NCI-H524 treated with DMSO at 0.1 percent for 48 hours (cell line): ENCODE data around the gene TRPM3.

Source experiments
- DNase-seq: peaks from one replicate; lab custom pipeline; 2025; lab: John Stamatoyannopoulos, UW

TRPM3 gene

GRCh38 chr9:70577671-70578070 lies 543.8 kb downstream of the TRPM3 start:
- DNase-seq, result no peak

- DNase-seq, result no peak
Observed at GRCh38 chr9:70576116-70576515, 545.3 kb downstream of the TRPM3 start.

GRCh38 chr9:70574151-70574837 lies 547.1 kb downstream of the TRPM3 start:
- no peak for DNase-seq

GRCh38 chr9:70573308-70573707 lies 548.1 kb downstream of the TRPM3 start:
- DNase-seq, result no peak

DNA sequence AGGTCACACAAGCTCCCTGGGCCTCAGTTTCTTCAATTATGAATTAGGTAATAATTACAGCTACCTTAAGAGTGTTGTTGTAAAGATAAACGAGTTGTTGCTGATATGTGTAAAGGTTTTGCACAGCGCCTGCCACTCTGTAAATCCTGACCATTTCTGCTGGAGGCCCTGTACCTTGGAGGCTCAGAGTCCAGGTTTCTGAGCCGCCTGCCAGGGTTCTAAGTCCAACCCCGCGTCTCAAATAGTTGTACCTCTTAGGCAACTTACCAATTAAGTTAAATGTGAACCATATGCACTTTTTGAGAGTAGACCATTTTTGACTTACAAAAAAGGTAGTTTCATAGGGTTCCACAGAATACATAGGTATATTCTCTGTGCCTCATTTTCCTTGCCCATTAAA lies 550.2 kb downstream of the TRPM3 start:
- no peak for DNase-seq

GRCh38 chr9:70569791-70570190 lies 551.6 kb downstream of the TRPM3 start:
- DNase-seq, result no peak

GRCh38 chr9:70569070-70569772 lies 552.2 kb downstream of the TRPM3 start:
- DNase-seq, result no peak

DNA sequence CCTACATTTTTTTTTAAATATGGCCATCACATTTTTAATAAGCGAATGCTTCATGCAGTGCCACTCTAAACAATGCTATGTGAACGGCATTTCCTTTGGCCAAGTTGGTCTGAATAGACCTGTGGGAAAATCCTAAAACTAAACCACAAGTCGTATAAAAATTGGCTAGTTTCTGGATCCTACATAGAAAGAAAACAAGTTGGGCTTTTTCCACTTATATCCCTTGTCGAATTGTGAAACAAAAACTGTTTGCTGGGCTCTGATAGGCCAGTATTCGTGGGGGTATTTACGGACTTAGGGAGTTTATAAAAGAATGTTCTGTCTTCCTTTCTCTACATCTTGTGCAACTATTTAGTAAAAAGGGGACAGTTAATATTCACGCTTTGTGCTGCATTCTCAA lies 553.9 kb downstream of the TRPM3 start:
- DNase-seq, result no peak

- DNase-seq, result no peak
Observed at GRCh38 chr9:70566751-70567150, 554.7 kb downstream of the TRPM3 start.

- DNase-seq, result no peak
Observed at GRCh38 chr9:70566066-70566465, 555.4 kb downstream of the TRPM3 start.

DNA sequence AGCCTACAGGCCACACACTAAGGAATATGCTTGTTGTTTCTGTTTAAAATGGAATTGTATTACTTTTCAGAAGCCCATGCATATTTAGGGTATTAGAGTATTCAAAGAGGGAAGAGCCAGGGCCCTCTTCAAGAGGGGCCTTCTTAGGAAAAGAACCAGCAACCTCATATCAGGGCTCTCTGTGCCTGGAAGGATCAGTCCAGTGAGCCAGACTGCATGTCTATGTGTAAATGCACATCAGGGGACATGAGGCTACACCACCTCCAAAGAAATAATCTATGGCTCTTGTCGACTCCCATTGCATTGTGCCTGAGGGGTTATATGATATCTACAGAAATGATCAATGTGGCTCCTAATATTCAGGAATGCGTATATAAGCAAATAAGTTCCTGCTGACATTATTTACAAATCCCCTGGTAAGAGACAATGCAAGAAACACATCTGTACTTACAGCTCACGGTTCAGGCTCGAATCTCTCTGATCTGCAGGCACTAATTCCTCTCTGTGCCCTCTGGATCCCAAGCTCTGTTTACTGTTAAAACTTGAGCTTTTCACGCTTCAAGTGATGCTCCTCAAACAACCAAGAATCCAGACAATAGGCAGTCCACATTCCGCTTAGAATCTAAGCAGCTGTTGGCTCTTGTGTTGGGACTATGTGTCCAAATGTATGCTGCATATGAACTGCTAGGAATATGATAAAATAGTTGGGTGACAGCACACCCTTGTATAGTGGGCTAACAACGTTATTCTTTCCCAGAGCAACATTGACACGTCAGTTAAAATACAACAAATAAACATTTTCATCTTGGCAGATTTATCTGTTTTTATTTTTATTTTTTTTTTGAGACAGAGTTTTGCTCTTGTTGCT lies 556.7 kb downstream of the TRPM3 start:
- no peak for DNase-seq

GRCh38 chr9:70563431-70564204 lies 557.8 kb downstream of the TRPM3 start:
- DNase-seq, result no peak

- no peak for DNase-seq
Observed at GRCh38 chr9:70563010-70563409, 558.4 kb downstream of the TRPM3 start.

DNA sequence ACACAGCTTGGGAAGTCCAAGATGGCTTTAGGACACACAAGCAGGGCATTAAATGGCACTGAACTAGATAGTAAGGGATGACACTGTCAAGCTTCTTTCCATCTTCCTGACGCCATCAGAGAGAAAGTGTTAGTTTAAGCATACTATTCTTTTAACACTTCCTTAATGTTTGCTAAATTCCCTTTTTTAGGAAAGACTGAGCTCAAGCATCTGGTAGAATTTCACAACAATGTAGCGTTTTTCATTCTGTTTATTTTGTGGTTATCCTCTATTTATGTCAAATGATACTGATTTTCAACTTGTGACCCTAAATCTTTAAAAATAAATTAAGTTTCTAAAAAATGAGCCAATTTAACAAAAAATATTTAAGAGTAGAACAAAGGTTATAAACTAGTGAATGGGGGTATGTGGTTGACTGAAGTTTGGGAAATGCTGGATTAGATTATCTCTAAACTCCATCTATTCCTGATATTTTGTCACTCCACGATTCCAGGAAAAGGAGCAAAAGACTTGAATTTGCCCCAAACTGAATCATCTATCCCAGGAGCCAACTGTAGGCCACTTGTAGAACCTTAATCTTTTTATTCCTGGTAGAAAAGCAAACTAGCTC lies 559.5 kb downstream of the TRPM3 start:
- no peak for DNase-seq

- DNase-seq, result no peak
Observed at GRCh38 chr9:70561111-70561510, 560.3 kb downstream of the TRPM3 start.

DNA sequence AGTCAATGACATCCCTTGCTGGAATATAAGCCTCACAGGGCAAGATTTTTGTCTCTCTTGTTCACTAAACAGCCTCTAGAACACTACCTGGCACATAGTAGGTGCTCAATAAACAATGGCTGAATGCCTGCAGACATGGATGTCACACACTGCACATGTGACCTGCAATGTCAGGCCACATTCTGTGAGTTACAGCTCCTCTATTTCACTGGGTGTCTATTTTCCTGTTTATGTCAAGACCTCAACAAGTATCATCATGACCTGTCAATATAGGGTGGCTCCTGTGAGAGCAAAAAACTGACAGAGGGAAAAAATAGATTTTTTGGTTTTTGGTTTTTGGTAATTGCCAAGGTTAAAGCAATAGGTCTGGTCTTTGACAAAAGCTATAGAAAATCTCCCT lies 562.3 kb downstream of the TRPM3 start:
- no peak for DNase-seq

DNA sequence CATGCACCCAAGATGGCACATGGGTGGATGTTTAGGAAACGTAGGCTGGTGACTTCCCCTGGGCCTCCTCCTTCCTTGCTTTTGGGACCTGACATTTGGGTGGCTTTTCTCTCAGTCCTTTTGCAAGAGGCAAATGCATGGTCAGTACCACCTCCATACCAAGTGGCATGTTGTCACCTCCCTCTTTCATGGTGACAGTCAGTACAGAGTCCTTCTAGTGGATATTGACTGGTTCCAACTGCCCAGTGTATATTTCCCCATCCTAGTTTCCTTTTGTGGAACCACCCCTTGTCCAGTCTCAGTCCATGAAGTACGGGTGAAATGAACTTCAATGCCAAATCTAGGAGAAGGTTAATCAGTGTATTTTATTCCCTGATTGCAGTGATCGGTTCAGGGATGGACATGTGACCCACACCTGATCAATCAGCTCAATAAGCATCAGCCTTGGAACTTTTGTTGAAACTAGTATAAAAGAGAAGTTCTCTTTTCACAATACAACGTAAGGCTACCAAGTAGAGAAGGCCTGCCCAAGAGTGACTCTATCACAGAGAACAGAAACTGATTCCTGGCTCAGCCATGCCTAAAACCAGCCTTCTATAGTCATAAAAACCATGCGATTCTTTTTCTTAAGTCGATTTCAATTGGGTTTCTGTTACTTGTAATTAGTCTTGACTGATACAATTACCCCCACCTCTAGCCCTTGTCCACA lies 563.6 kb downstream of the TRPM3 start:
- DNase-seq, result no peak

DNA sequence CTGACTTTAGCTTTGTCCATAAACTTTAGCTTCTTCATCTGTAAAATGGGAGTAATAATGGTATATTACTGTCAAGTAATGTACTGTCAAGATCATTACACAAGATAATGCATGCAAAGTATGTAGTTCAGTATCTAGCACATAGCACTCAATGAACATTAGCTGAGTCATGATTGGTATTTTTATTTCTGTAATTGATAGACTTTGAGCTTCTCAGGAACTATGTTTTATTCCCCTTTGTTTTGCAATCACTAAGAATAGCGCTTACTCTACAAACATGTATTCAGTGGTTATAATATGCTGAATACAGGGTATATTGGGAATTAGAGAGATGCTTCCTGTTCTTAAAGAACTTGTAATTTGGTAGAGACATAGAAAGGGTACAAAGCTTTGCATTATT lies 564.6 kb downstream of the TRPM3 start:
- no peak for DNase-seq

- no peak for DNase-seq
Observed at GRCh38 chr9:70554881-70555280, 566.5 kb downstream of the TRPM3 start.

- no peak for DNase-seq
Observed at GRCh38 chr9:70553707-70554673, 567.4 kb downstream of the TRPM3 start.
